Thyroid gland (tissue), 4 donors: ENCODE data around the gene TMEM175.

Experiments
- CTCF ChIP-seq, 6 experiments: fragments of 200-600 bp in 3 of 6; fragments of 450-650 bp in 3 of 6; sonication (generic) in 3 of 6; IDR thresholded peaks; one replicate each; pipeline ENCODE4 v1.5.1; 2016 to 2019; ENCODE audit warnings: antibody characterized with exemption in 6 of 6, mild to moderate bottlenecking in 2 of 6, inconsistent platforms in 1 of 6, moderate library complexity in 1 of 6
- POLR2A ChIP-seq, 2 donors: fragments of 450-650 bp; IDR thresholded peaks; one replicate each; pipeline ENCODE4 v1.6.1; 2017; ENCODE audit warnings: antibody characterized with exemption in 2 of 2, mild to moderate bottlenecking in 2 of 2, moderate library complexity in 1 of 2

DNA sequence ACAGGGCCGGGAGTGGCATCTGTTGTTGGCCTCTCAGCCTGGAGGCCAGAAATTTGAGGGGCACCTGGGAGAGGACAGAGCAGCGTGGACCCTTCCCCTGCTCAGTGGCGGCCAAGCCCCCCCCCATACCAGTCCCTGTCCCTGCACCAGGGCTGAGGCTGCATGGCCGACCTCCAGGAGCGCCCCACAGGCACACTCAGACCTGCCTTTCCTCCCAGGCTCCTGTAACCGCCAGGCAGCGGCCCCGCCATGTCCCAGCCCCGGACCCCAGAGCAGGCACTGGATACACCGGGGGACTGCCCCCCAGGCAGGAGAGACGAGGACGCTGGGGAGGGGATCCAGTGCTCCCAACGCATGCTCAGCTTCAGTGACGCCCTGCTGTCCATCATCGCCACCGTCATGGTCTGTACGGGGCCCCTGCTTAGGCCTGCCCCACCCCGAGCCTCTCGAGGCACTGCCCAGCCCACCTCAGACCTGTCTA, 15.3 kb downstream of the TMEM175 start:
- TF ChIP-seq CTCF (IDR thresholded peaks at IDR 0.05) (no peak), POLR2A (IDR thresholded peaks at IDR 0.05) (no peak)
